PC-3 (cell line): ENCODE data around the gene RERE. TPM values are rescaled to one million over a fixed set of nuclear protein-coding genes. Genes with fewer than 3 reads are reported as not detected.

Experiments
- ATAC-seq: fragments of 200-7000 bp; cut with Tn5 transposase; 2 replicates; pipeline ENCODE4 v1.9.1; 2020; ENCODE audit warnings: mild to moderate bottlenecking, moderate library complexity
- BruUV-seq: library from RNA; stranded (reverse); fragments of 400-500 nt; replicated peaks from 2 replicates; lab custom pipeline; 2021; lab: Mats Ljungman, UMichigan
- CTCF ChIA-PET: fragments of 300-600 bp; sonication (Branson Sonifier 250); formaldehyde crosslinking; loops from one replicate; lab custom pipeline; 2022; ENCODE audit warnings: antibody characterized with exemption; lab: Charles Lee
- POLR2A ChIA-PET: fragments of 300-600 bp; sonication (Branson Sonifier 250); formaldehyde crosslinking; loops from one replicate; lab custom pipeline; 2022; ENCODE audit warnings: antibody characterized with exemption; ENCODE audit not compliant: unreplicated experiment; lab: Charles Lee
- DNase-seq: peaks from one replicate; pipeline ENCODE4 v3.0.0-alpha.2; 2015
- H2AFZ ChIP-seq: fragments of 300-600 bp; sonication (generic); 2 replicates; pipeline ENCODE4 v1.6.0; 2016; ENCODE audit warnings: antibody characterized with exemption, low read length
- H3F3A ChIP-seq: fragments of 300-600 bp; sonication (generic); one replicate; pipeline ENCODE4 v1.6.0; 2017; ENCODE audit warnings: antibody characterized with exemption, low read length, control low read depth, mild to moderate bottlenecking; ENCODE audit not compliant: unreplicated experiment
- H3K27ac ChIP-seq: fragments of 300-600 bp; sonication (generic); 2 replicates; pipeline ENCODE4 v1.5.1; 2016; ENCODE audit warnings: mild to moderate bottlenecking, low read length
- H3K27me3 ChIP-seq: fragments of 300-600 bp; sonication (generic); 2 replicates; pipeline ENCODE4 v1.6.1; 2016; ENCODE audit warnings: low read length, mixed read lengths
- H3K36me3 ChIP-seq: fragments of 300-600 bp; sonication (generic); 2 replicates; pipeline ENCODE4 v1.6.1; 2016; ENCODE audit warnings: low read depth, mixed run types, low read length, mixed read lengths
- H3K4me1 ChIP-seq: fragments of 300-600 bp; sonication (generic); 2 replicates; pipeline ENCODE4 v1.5.1; 2016; ENCODE audit warnings: low read length; ENCODE audit not compliant: insufficient read depth
- H3K4me2 ChIP-seq: fragments of 300-600 bp; sonication (generic); 2 replicates; pipeline ENCODE4 v1.6.0; 2016; ENCODE audit warnings: low read length
- H3K4me3 ChIP-seq: fragments of 300-600 bp; sonication (generic); 2 replicates; pipeline ENCODE4 v1.5.1; 2016; ENCODE audit warnings: mild to moderate bottlenecking, low read length, mixed read lengths
- H3K79me2 ChIP-seq: fragments of 300-600 bp; sonication (generic); 2 replicates; pipeline ENCODE4 v1.6.1; 2017; ENCODE audit warnings: low read length, mixed read lengths
- H3K9ac ChIP-seq: fragments of 300-600 bp; sonication (generic); 2 replicates; pipeline ENCODE4 v1.6.0; 2016; ENCODE audit warnings: mild to moderate bottlenecking, low read length
- H3K9me2 ChIP-seq: fragments of 300-600 bp; sonication (generic); replicated peaks from 2 replicates; pipeline ENCODE4 v1.6.1; 2016; ENCODE audit warnings: mixed run types, low read length, mixed read lengths
- H3K9me3 ChIP-seq: fragments of 300-600 bp; sonication (generic); 2 replicates; pipeline ENCODE4 v1.6.1; 2016; ENCODE audit warnings: low read length, mixed read lengths
- H4K20me1 ChIP-seq: fragments of 300-600 bp; sonication (generic); 2 replicates; pipeline ENCODE4 v1.6.1; 2016; ENCODE audit warnings: low read length, mixed read lengths
- EZH2 ChIP-seq: fragments of 300-600 bp; sonication (generic); IDR thresholded peaks from one replicate; pipeline ENCODE4 v1.6.1; 2017; ENCODE audit warnings: antibody characterized with exemption, mild to moderate bottlenecking, low read length; ENCODE audit not compliant: unreplicated experiment
- EZH2phosphoT487 ChIP-seq: fragments of 300-600 bp; sonication (generic); IDR thresholded peaks from 2 replicates; pipeline ENCODE4 v1.6.1; 2018; ENCODE audit warnings: mild to moderate bottlenecking, antibody characterized with exemption, low read length, borderline replicate concordance
- intact Hi-C: fragments of 100-400 bp; cut with micrococcal nuclease; formaldehyde crosslinking; loops from 2 replicates; pipeline ENCODE4 v1.9.0; 2023
- total RNA-seq: library from RNA; depleted of rRNA; stranded (reverse); fragments of >200 nt; gene quantifications from 2 replicates; pipeline ENCODE4 v1.2.3, GENCODE V29; 2014
- TF ChIP-seq, protein P1 (sequence below): fragments of 300-600 bp; sonication (generic); conservative IDR thresholded peaks from 2 replicates; pipeline ENCODE4 v1.5.1; 2017; ENCODE audit warnings: antibody characterized with exemption, low read depth, mild to moderate bottlenecking, low read length

Gene RERE
- total RNA-seq, 1 experiment from 2014 or later, result 24.2 TPM

DNA sequence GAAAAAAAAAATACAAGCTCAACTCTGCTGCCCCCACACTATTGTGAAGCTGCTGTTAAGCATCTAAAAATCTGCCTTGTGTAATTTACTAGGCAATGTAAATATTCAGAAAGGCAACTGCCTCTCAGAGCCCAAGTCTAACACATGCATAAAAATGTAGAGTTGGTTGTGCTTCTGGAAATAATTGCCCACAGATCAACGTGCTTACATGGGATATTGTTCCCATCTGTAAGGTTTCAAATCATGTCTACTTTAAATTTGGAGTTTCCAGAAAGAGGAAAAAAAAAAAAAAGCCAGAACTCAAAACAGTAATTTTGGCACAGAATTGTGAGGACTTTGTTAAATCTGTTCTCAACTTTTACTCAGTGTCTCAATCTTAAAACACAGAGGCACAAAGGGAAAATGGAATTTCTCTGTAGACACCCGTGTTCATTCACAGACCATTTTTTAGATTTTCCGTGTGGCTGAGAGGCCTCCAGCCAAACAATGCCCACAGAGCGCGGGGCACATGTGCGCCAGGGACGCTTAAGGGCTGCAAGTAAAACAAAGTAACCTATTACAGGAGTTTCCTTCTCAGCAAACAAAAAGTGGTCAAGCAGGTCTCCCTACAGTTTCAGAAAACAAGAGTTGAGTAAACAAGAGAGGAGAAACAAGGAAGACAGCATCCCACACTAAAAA lies 115.5 kb downstream of the RERE start:
- peaks cover 66% of the 10 kb centered on the region for H3K79me2 ChIP-seq
- H3K4me1 ChIP-seq, result peaks cover 42% of the 10 kb centered on the region
- peak overlapping the region; percentile 69 for H3K4me3 ChIP-seq
- H3K4me2 ChIP-seq, result peak overlapping the region; percentile 91
- BruUV-seq, result TSS peak; percentile 48
- no peaks in the 10 kb centered on the region for H3K27me3 ChIP-seq
- TF ChIP-seq EZH2phosphoT487 (no peak), EZH2 (no peak)
- TF ChIP-seq, protein P1, sequence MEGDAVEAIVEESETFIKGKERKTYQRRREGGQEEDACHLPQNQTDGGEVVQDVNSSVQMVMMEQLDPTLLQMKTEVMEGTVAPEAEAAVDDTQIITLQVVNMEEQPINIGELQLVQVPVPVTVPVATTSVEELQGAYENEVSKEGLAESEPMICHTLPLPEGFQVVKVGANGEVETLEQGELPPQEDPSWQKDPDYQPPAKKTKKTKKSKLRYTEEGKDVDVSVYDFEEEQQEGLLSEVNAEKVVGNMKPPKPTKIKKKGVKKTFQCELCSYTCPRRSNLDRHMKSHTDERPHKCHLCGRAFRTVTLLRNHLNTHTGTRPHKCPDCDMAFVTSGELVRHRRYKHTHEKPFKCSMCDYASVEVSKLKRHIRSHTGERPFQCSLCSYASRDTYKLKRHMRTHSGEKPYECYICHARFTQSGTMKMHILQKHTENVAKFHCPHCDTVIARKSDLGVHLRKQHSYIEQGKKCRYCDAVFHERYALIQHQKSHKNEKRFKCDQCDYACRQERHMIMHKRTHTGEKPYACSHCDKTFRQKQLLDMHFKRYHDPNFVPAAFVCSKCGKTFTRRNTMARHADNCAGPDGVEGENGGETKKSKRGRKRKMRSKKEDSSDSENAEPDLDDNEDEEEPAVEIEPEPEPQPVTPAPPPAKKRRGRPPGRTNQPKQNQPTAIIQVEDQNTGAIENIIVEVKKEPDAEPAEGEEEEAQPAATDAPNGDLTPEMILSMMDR, result no peak
- peaks cover 8% of the 10 kb centered on the region for H3F3A ChIP-seq
- H3K36me3 ChIP-seq, result no peaks in the 10 kb centered on the region
- H3K9me3 ChIP-seq, result no peaks in the 10 kb centered on the region
- 0 out of 2 replicates have a peak, but pooled peaks cover 13% of the 10 kb centered on the region for H4K20me1 ChIP-seq
- peak overlapping the region; percentile 94 for H3K27ac ChIP-seq
- peak overlapping the region; percentile 92 for H3K9ac ChIP-seq
- peak overlapping the region; percentile 15; the same call in 1 of the 2 replicates for H2AFZ ChIP-seq
- ChIA-PET CTCF (interaction anchor here (1.5 kb wide), 1 partner anchor 21 kb away, joined by 4 read pairs; no protein-coding TSS in a partner anchor), POLR2A (no interaction called here)
- DNase-seq (peak; percentile 90), ATAC-seq (peak; percentile 18)
- H3K9me2 ChIP-seq, result no peaks in the 10 kb centered on the region
- intact Hi-C loops, result loop anchor here (5.0 kb wide), 3 partner anchors 40 to 280 kb away; no protein-coding TSS in a partner anchor

- H3K9me3 ChIP-seq, result no peaks in the 10 kb centered on the region
- H3K9ac ChIP-seq, result no peak overlapping the region
- H4K20me1 ChIP-seq, result 0 out of 2 replicates have a peak, but pooled peaks cover 13% of the 10 kb centered on the region
- no peak overlapping the region for H3K27ac ChIP-seq
- no peak overlapping the region for H3K4me2 ChIP-seq
- no peak overlapping the region for H3K4me3 ChIP-seq
- DNase-seq, result no peak
- H3K36me3 ChIP-seq, result no peaks in the 10 kb centered on the region
- peaks cover 8% of the 10 kb centered on the region for H3F3A ChIP-seq
- peaks cover 87% of the 10 kb centered on the region for H3K79me2 ChIP-seq
- intact Hi-C loops, result loop anchor here (5.0 kb wide), 3 partner anchors 37 to 277 kb away; no protein-coding TSS in a partner anchor
- BruUV-seq, result no TSS peak
- POLR2A ChIA-PET, result no interaction called here
- peaks cover 32% of the 10 kb centered on the region for H3K4me1 ChIP-seq
- CTCF ChIA-PET, result no interaction called here
- H3K27me3 ChIP-seq, result no peaks in the 10 kb centered on the region
- ATAC-seq, result no peak
- H2AFZ ChIP-seq, result no peak overlapping the region
- TF ChIP-seq EZH2 (no peak), EZH2phosphoT487 (no peak)
- TF ChIP-seq, protein P1, result no peak
- no peaks in the 10 kb centered on the region for H3K9me2 ChIP-seq
Measured at GRCh38 chr1:8699679-8700078, 117.8 kb downstream of the RERE start.

- Histone ChIP-seq H4K20me1 (0 out of 2 replicates have a peak, but pooled peaks cover 13% of the 10 kb centered on the region), H2AFZ (no peak overlapping the region), H3K9me3 (no peaks in the 10 kb centered on the region), H3K27ac (no peak overlapping the region), H3K4me1 (peaks cover 25% of the 10 kb centered on the region), H3K4me3 (no peak overlapping the region), H3F3A (peaks cover 8% of the 10 kb centered on the region), H3K36me3 (no peaks in the 10 kb centered on the region), H3K27me3 (no peaks in the 10 kb centered on the region), H3K4me2 (no peak overlapping the region), H3K9ac (no peak overlapping the region), H3K9me2 (no peaks in the 10 kb centered on the region), H3K79me2 (peaks cover 88% of the 10 kb centered on the region)
- BruUV-seq, result no TSS peak
- DNase-seq, result no peak
- ChIA-PET POLR2A (interaction anchor here (0.6 kb wide), 1 partner anchor 133 kb away, joined by 3 read pairs; no protein-coding TSS in a partner anchor), CTCF (no interaction called here)
- no peak for ATAC-seq
- TF ChIP-seq EZH2phosphoT487, result no peak
- TF ChIP-seq, protein P1, result no peak
- intact Hi-C loops, result no loop called here
Measured at GRCh38 chr1:8698937-8699447, 118.4 kb downstream of the RERE start.
